A673 (cell line): ENCODE measurements around the gene SH3TC1. TPM values are rescaled to one million over a fixed set of nuclear protein-coding genes. Genes with fewer than 3 reads are reported as not detected.

ENCODE experiments used
- BruUV-seq: library from RNA; stranded (reverse); fragments of 400-500 nt; replicated peaks from 2 replicates; lab custom pipeline; 2021; lab: Mats Ljungman, UMichigan
- CTCF ChIA-PET: fragments of 300-600 bp; sonication (Branson Sonifier 250); formaldehyde crosslinking; loops from one replicate; lab custom pipeline; 2022; ENCODE audit warnings: antibody characterized with exemption; lab: Charles Lee
- POLR2A ChIA-PET: fragments of 300-600 bp; sonication (Branson Sonifier 250); formaldehyde crosslinking; loops from one replicate; lab custom pipeline; 2022; ENCODE audit warnings: antibody characterized with exemption; ENCODE audit not compliant: low non-redundant PET; lab: Charles Lee
- DNase-seq: peaks from one replicate; pipeline ENCODE4 v3.0.0-alpha.2; 2015; ENCODE audit warnings: low spot score
- H3K27ac ChIP-seq: fragments of 200-600 bp; sonication (generic); 2 replicates; pipeline ENCODE4 v1.5.1; 2016; ENCODE audit warnings: mixed run types, low read depth, mild to moderate bottlenecking, mixed read lengths, antibody characterized with exemption, low read length; ENCODE audit not compliant: poor library complexity, severe bottlenecking
- H3K27me3 ChIP-seq: fragments of 200-600 bp; sonication (generic); replicated peaks from 2 replicates; pipeline ENCODE4 v1.6.1; 2017; ENCODE audit warnings: mixed run types, low read depth, mild to moderate bottlenecking, mixed read lengths, antibody characterized with exemption, low read length; ENCODE audit not compliant: insufficient read depth, poor library complexity
- H3K36me3 ChIP-seq: fragments of 200-600 bp; sonication (generic); 2 replicates; pipeline ENCODE4 v1.6.1; 2016; ENCODE audit warnings: mixed run types, mild to moderate bottlenecking, mixed read lengths, antibody characterized with exemption, low read length; ENCODE audit not compliant: insufficient read depth, poor library complexity, severe bottlenecking
- H3K4me1 ChIP-seq: fragments of 200-600 bp; sonication (generic); 2 replicates; pipeline ENCODE4 v1.6.1; 2017; ENCODE audit warnings: mixed run types, mild to moderate bottlenecking, mixed read lengths, antibody characterized with exemption, low read length; ENCODE audit not compliant: insufficient read depth, poor library complexity, severe bottlenecking
- H3K4me3 ChIP-seq: fragments of 200-600 bp; sonication (generic); 2 replicates; pipeline ENCODE4 v1.5.1; 2016; ENCODE audit warnings: low read depth, mixed run types, mild to moderate bottlenecking, mixed read lengths, low read length; ENCODE audit not compliant: poor library complexity, severe bottlenecking
- H3K9me3 ChIP-seq: fragments of 200-600 bp; sonication (generic); 2 replicates; pipeline ENCODE4 v1.6.1; 2016; ENCODE audit warnings: mixed run types, low read depth, mild to moderate bottlenecking, mixed read lengths, antibody characterized with exemption, low read length; ENCODE audit not compliant: poor library complexity, severe bottlenecking
- EZH2 ChIP-seq: fragments of 200-600 bp; sonication (generic); IDR thresholded peaks from 2 replicates; pipeline ENCODE4 v1.6.1; 2017; ENCODE audit warnings: borderline replicate concordance, low read depth, mild to moderate bottlenecking, mixed read lengths, antibody characterized with exemption, low read length; ENCODE audit not compliant: poor library complexity, severe bottlenecking
- intact Hi-C: fragments of 100-400 bp; cut with micrococcal nuclease; formaldehyde crosslinking; loops from one replicate; pipeline ENCODE4 v1.10.0; 2022; ENCODE audit not compliant: unreplicated experiment
- total RNA-seq: library from RNA; stranded (reverse); gene quantifications from 2 replicates; pipeline ENCODE4 v1.2.3, GENCODE V29; 2021
- TF ChIP-seq, protein P1 (sequence below): fragments of 300-800, 200-600 bp; sonication (generic); conservative IDR thresholded peaks from 2 replicates; pipeline ENCODE4 v1.5.1; 2017; ENCODE audit warnings: low read depth, mild to moderate bottlenecking, antibody characterized with exemption, low read length, moderate library complexity, mixed read lengths

The SH3TC1 gene
- total RNA-seq, 1 experiment from 2014 or later, result 0.71 TPM

- Histone ChIP-seq H3K9me3 (no peaks in the 10 kb centered on the region), H3K4me1 (no peaks in the 10 kb centered on the region), H3K27me3 (no peaks in the 10 kb centered on the region), H3K27ac (no peak overlapping the region), H3K36me3 (no peaks in the 10 kb centered on the region), H3K4me3 (no peak overlapping the region)
- ChIA-PET CTCF (no interaction called here), POLR2A (no interaction called here)
- TF ChIP-seq, protein P1, sequence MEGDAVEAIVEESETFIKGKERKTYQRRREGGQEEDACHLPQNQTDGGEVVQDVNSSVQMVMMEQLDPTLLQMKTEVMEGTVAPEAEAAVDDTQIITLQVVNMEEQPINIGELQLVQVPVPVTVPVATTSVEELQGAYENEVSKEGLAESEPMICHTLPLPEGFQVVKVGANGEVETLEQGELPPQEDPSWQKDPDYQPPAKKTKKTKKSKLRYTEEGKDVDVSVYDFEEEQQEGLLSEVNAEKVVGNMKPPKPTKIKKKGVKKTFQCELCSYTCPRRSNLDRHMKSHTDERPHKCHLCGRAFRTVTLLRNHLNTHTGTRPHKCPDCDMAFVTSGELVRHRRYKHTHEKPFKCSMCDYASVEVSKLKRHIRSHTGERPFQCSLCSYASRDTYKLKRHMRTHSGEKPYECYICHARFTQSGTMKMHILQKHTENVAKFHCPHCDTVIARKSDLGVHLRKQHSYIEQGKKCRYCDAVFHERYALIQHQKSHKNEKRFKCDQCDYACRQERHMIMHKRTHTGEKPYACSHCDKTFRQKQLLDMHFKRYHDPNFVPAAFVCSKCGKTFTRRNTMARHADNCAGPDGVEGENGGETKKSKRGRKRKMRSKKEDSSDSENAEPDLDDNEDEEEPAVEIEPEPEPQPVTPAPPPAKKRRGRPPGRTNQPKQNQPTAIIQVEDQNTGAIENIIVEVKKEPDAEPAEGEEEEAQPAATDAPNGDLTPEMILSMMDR, result no peak
- TF ChIP-seq EZH2, result no peak
- no TSS peak for BruUV-seq
- DNase-seq, result no peak
- intact Hi-C loops, result no loop called here
These were observed 48.2 kb downstream of the SH3TC1 start for GRCh38 chr4:8247047-8247930.

DNA sequence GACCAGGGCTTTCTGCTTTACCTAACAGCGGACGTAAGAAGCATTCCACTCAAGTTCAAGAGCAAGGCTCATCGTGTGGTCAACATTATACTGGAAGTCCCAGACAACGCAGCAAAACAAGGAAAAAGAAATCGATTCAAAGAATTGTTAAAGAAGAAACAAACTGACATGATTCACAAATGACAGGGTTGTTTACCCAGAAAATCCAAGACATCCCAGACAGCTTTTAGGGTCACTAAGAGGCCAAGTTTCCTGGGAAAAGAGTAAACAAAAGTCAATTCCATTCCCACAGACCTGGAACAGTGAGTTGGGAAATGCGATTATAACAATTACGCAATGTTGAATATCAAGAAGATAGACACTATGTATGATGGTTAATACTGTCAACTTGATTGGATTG, 49.0 kb downstream of the SH3TC1 start:
- intact Hi-C loops, result no loop called here
- ChIA-PET CTCF (no interaction called here), POLR2A (no interaction called here)
- H3K36me3 ChIP-seq, result no peaks in the 10 kb centered on the region
- no peaks in the 10 kb centered on the region for H3K27me3 ChIP-seq
- H3K4me3 ChIP-seq, result no peak overlapping the region
- no peaks in the 10 kb centered on the region for H3K4me1 ChIP-seq
- DNase-seq, result no peak
- H3K27ac ChIP-seq, result no peak overlapping the region
- BruUV-seq, result no TSS peak
- no peaks in the 10 kb centered on the region for H3K9me3 ChIP-seq
- TF ChIP-seq, protein P1, result no peak
- no peak for TF ChIP-seq EZH2

DNA sequence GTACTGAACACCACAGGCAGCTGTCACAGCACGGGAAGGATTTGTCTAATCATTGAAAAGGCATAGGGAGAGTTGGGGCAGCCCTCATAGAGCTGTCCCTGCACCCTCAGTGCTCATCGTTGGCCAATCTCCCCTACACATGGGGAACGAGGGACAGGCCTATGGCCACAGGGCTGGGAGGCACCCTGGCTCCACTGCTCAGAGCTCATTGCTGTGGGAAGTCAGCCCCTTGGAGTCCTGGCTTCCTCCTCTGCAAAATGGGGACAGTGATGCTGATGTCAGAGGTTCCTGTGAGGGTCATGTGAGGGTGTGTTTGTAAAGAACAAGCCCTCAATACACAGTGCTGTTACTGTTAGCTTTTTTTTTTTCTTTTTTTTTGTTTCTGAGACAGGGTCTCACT, 51.1 kb downstream of the SH3TC1 start:
- H3K27ac ChIP-seq, result no peak overlapping the region
- no TSS peak for BruUV-seq
- CTCF ChIA-PET, result no interaction called here
- no peaks in the 10 kb centered on the region for H3K4me1 ChIP-seq
- intact Hi-C loops, result no loop called here
- no peaks in the 10 kb centered on the region for H3K9me3 ChIP-seq
- H3K27me3 ChIP-seq, result no peaks in the 10 kb centered on the region
- POLR2A ChIA-PET, result no interaction called here
- TF ChIP-seq EZH2, result no peak
- TF ChIP-seq, protein P1, result no peak
- no peak for DNase-seq
- no peaks in the 10 kb centered on the region for H3K36me3 ChIP-seq
- no peak overlapping the region for H3K4me3 ChIP-seq
